GM21576 (cell line): ENCODE measurements around the gene DLD.
"Not testable (repeated sequence)": the region's sequence is repeated elsewhere in the genome, so short reads cannot be mapped to it uniquely, and the experiment has no call there.

Source experiments
- ATAC-seq: cut with Tn5 transposase; IDR thresholded peaks from one replicate; pipeline ENCODE4 v1.9.1; 2021; ENCODE audit warnings: mild to moderate bottlenecking, moderate library complexity; ENCODE audit not compliant: unreplicated experiment

The DLD gene

GRCh38 chr7:107943018-107943417, 52.0 kb downstream of the DLD start:
- ATAC-seq, result no peak

GRCh38 chr7:107944411-107945169, 53.6 kb downstream of the DLD start:
- ATAC-seq, result no peak

- ATAC-seq, result no peak
These were observed 54.3 kb downstream of the DLD start for GRCh38 chr7:107945332-107945731.

GRCh38 chr7:107946451-107946850, 55.5 kb downstream of the DLD start:
- ATAC-seq, result no peak

- ATAC-seq, result no peak
These were observed 55.9 kb downstream of the DLD start for GRCh38 chr7:107946881-107947280.

GRCh38 chr7:107948645-107949442, 57.9 kb downstream of the DLD start:
- ATAC-seq, result no peak

GRCh38 chr7:107949443-107949935, 58.5 kb downstream of the DLD start:
- ATAC-seq, result no peak

GRCh38 chr7:107951172-107951787, 60.3 kb downstream of the DLD start:
- ATAC-seq, result no peak

- no peak for ATAC-seq
These were observed 60.9 kb downstream of the DLD start for GRCh38 chr7:107951896-107952295.

- no peak for ATAC-seq
These were observed 62.4 kb downstream of the DLD start for GRCh38 chr7:107953265-107953923.

GRCh38 chr7:107953924-107954303, 62.9 kb downstream of the DLD start:
- ATAC-seq, result no peak

- no peak for ATAC-seq
These were observed 64.4 kb downstream of the DLD start for GRCh38 chr7:107955394-107955793.

- not testable (repeated sequence) for ATAC-seq
These were observed 66.0 kb downstream of the DLD start for GRCh38 chr7:107956950-107957349.

GRCh38 chr7:107957436-107957835, 66.5 kb downstream of the DLD start:
- no peak for ATAC-seq

GRCh38 chr7:107958764-107959526, 68.0 kb downstream of the DLD start:
- no peak for ATAC-seq

GRCh38 chr7:107959527-107959898, 68.5 kb downstream of the DLD start:
- ATAC-seq, result no peak

- no peak for ATAC-seq
These were observed 69.3 kb downstream of the DLD start for GRCh38 chr7:107960272-107960671.

GRCh38 chr7:107961405-107961804, 70.4 kb downstream of the DLD start:
- ATAC-seq, result no peak

GRCh38 chr7:107962817-107963216, 71.8 kb downstream of the DLD start:
- ATAC-seq, result no peak

GRCh38 chr7:107964510-107964909, 73.5 kb downstream of the DLD start:
- no peak for ATAC-seq
